Activated T-helper 2 cell treated with anti-CD3 and anti-CD28 coated beads, Interferon-gamma antibody, Interleukin-2, Interleukin-4, amounts not matched to agents 10 μg/mL and 5 μg/mL and 100 μg/mL, durations not matched to agents 14 hours and 24 hours and 36 hours (primary cell): Measurements from ENCODE around the gene BMP6. TPM values are rescaled to one million over a fixed set of nuclear protein-coding genes. Genes with fewer than 3 reads are reported as not detected.

Experiments used
- DNase-seq: peaks from one replicate; pipeline ENCODE4 v3.0.0; 2021; ENCODE audit warnings: low spot score
- H3K27ac Mint-ChIP-seq: one replicate; pipeline ENCODE4 v1.8.0; 2021; ENCODE audit warnings: mixed read lengths
- H3K27me3 Mint-ChIP-seq: one replicate; pipeline ENCODE4 v1.8.0; 2021; ENCODE audit warnings: low read depth, mixed read lengths
- H3K36me3 Mint-ChIP-seq: one replicate; pipeline ENCODE4 v1.8.0; 2021; ENCODE audit warnings: low read depth, mixed read lengths
- H3K4me1 Mint-ChIP-seq: one replicate; pipeline ENCODE4 v1.8.0; 2021; ENCODE audit warnings: low read depth, mixed read lengths
- H3K4me3 Mint-ChIP-seq: one replicate; pipeline ENCODE4 v1.8.0; 2021; ENCODE audit warnings: low read depth, mild to moderate bottlenecking, moderate library complexity, mixed read lengths
- H3K9me3 Mint-ChIP-seq: one replicate; pipeline ENCODE4 v1.8.0; 2021; ENCODE audit warnings: mixed read lengths
- intact Hi-C: fragments of 100-400 bp; cut with micrococcal nuclease; formaldehyde crosslinking; loops from one replicate; pipeline ENCODE4 v1.15.1; 2023
- total RNA-seq: library from RNA; stranded (reverse); gene quantifications from 2 replicates; pipeline ENCODE4 v1.2.3, GENCODE V29; 2022

Gene BMP6
- total RNA-seq, 1 donor from 2014 or later, result 1.1 TPM

GRCh38 chr6:7787137-7787608, 61.3 kb downstream of the BMP6 start:
- no peaks in the 10 kb centered on the region for H3K4me1 Mint-ChIP-seq
- intact Hi-C loops, result no loop called here
- no peaks in the 10 kb centered on the region for H3K36me3 Mint-ChIP-seq
- no peak for DNase-seq
- no peak overlapping the region for H3K27ac Mint-ChIP-seq
- no peak overlapping the region for H3K4me3 Mint-ChIP-seq
- peaks cover 2% of the 10 kb centered on the region for H3K27me3 Mint-ChIP-seq
- H3K9me3 Mint-ChIP-seq, result no peaks in the 10 kb centered on the region

- Mint-ChIP-seq H3K4me3 (no peak overlapping the region), H3K27ac (no peak overlapping the region), H3K27me3 (peaks cover 2% of the 10 kb centered on the region), H3K4me1 (no peaks in the 10 kb centered on the region), H3K9me3 (no peaks in the 10 kb centered on the region), H3K36me3 (no peaks in the 10 kb centered on the region)
- intact Hi-C loops, result no loop called here
- no peak for DNase-seq
These were observed 61.8 kb downstream of the BMP6 start for GRCh38 chr6:7787731-7788130.

- Mint-ChIP-seq H3K27ac (no peak overlapping the region), H3K27me3 (peaks cover 6% of the 10 kb centered on the region), H3K36me3 (no peaks in the 10 kb centered on the region), H3K9me3 (no peaks in the 10 kb centered on the region), H3K4me1 (no peaks in the 10 kb centered on the region), H3K4me3 (no peak overlapping the region)
- intact Hi-C loops, result no loop called here
- DNase-seq, result no peak
These were observed 68.6 kb downstream of the BMP6 start for GRCh38 chr6:7794509-7794908.

- H3K27ac Mint-ChIP-seq, result no peak overlapping the region
- intact Hi-C loops, result no loop called here
- peaks cover 6% of the 10 kb centered on the region for H3K27me3 Mint-ChIP-seq
- H3K4me1 Mint-ChIP-seq, result no peaks in the 10 kb centered on the region
- no peak for DNase-seq
- no peak overlapping the region for H3K4me3 Mint-ChIP-seq
- no peaks in the 10 kb centered on the region for H3K9me3 Mint-ChIP-seq
- no peaks in the 10 kb centered on the region for H3K36me3 Mint-ChIP-seq
These were observed 71.5 kb downstream of the BMP6 start for GRCh38 chr6:7797386-7797785.

- intact Hi-C loops, result no loop called here
- H3K27me3 Mint-ChIP-seq, result peaks cover 9% of the 10 kb centered on the region
- H3K36me3 Mint-ChIP-seq, result no peaks in the 10 kb centered on the region
- H3K4me1 Mint-ChIP-seq, result peaks cover 3% of the 10 kb centered on the region
- H3K9me3 Mint-ChIP-seq, result no peaks in the 10 kb centered on the region
- no peak overlapping the region for H3K27ac Mint-ChIP-seq
- DNase-seq, result no peak
- no peak overlapping the region for H3K4me3 Mint-ChIP-seq
These were observed 72.9 kb downstream of the BMP6 start for GRCh38 chr6:7798751-7799150.

GRCh38 chr6:7802662-7803061, 76.8 kb downstream of the BMP6 start:
- Mint-ChIP-seq H3K4me3 (no peak overlapping the region), H3K4me1 (peaks cover 3% of the 10 kb centered on the region)
- intact Hi-C loops, result no loop called here

GRCh38 chr6:7803214-7803613, 77.3 kb downstream of the BMP6 start:
- H3K36me3 Mint-ChIP-seq, result no peaks in the 10 kb centered on the region
- peaks cover 3% of the 10 kb centered on the region for H3K4me1 Mint-ChIP-seq
- peaks cover 8% of the 10 kb centered on the region for H3K27me3 Mint-ChIP-seq
- intact Hi-C loops, result no loop called here
- DNase-seq, result no peak
- no peaks in the 10 kb centered on the region for H3K9me3 Mint-ChIP-seq
- H3K27ac Mint-ChIP-seq, result no peak overlapping the region
- no peak overlapping the region for H3K4me3 Mint-ChIP-seq

More at GRCh38 chr6:7802662-7803061, 76.8 kb downstream of the BMP6 start:
- no peak for DNase-seq
- no peaks in the 10 kb centered on the region for H3K36me3 Mint-ChIP-seq
- H3K27me3 Mint-ChIP-seq, result peaks cover 8% of the 10 kb centered on the region
- no peaks in the 10 kb centered on the region for H3K9me3 Mint-ChIP-seq
- no peak overlapping the region for H3K27ac Mint-ChIP-seq

GRCh38 chr6:7805078-7805849, 79.4 kb downstream of the BMP6 start:
- intact Hi-C loops, result no loop called here
- H3K4me3 Mint-ChIP-seq, result no peak overlapping the region

GRCh38 chr6:7805850-7806214, 79.9 kb downstream of the BMP6 start:
- H3K27ac Mint-ChIP-seq, result no peak overlapping the region
- no peak overlapping the region for H3K4me3 Mint-ChIP-seq
- H3K9me3 Mint-ChIP-seq, result no peaks in the 10 kb centered on the region
- intact Hi-C loops, result no loop called here
- peaks cover 10% of the 10 kb centered on the region for H3K27me3 Mint-ChIP-seq
- no peak for DNase-seq
- H3K4me1 Mint-ChIP-seq, result peaks cover 3% of the 10 kb centered on the region
- H3K36me3 Mint-ChIP-seq, result no peaks in the 10 kb centered on the region

More at GRCh38 chr6:7805078-7805849, 79.4 kb downstream of the BMP6 start:
- Mint-ChIP-seq H3K27me3 (peaks cover 10% of the 10 kb centered on the region), H3K4me1 (peaks cover 3% of the 10 kb centered on the region), H3K9me3 (no peaks in the 10 kb centered on the region), H3K36me3 (no peaks in the 10 kb centered on the region), H3K27ac (no peak overlapping the region)
- DNase-seq, result no peak

- H3K36me3 Mint-ChIP-seq, result no peaks in the 10 kb centered on the region
- no peak overlapping the region for H3K4me3 Mint-ChIP-seq
- H3K27ac Mint-ChIP-seq, result no peak overlapping the region
- intact Hi-C loops, result no loop called here
- peaks cover 3% of the 10 kb centered on the region for H3K4me1 Mint-ChIP-seq
- H3K9me3 Mint-ChIP-seq, result no peaks in the 10 kb centered on the region
- H3K27me3 Mint-ChIP-seq, result peaks cover 10% of the 10 kb centered on the region
- no peak for DNase-seq
These were observed 80.8 kb downstream of the BMP6 start for GRCh38 chr6:7806711-7807110.

- Mint-ChIP-seq H3K4me1 (no peaks in the 10 kb centered on the region), H3K9me3 (no peaks in the 10 kb centered on the region), H3K27ac (no peak overlapping the region), H3K27me3 (peaks cover 7% of the 10 kb centered on the region), H3K36me3 (no peaks in the 10 kb centered on the region), H3K4me3 (no peak overlapping the region)
- intact Hi-C loops, result no loop called here
- no peak for DNase-seq
These were observed 83.4 kb downstream of the BMP6 start for GRCh38 chr6:7809346-7809745.

- H3K4me1 Mint-ChIP-seq, result no peaks in the 10 kb centered on the region
- H3K27ac Mint-ChIP-seq, result no peak overlapping the region
- no peaks in the 10 kb centered on the region for H3K9me3 Mint-ChIP-seq
- DNase-seq, result no peak
- peaks cover 8% of the 10 kb centered on the region for H3K27me3 Mint-ChIP-seq
- no peak overlapping the region for H3K4me3 Mint-ChIP-seq
- H3K36me3 Mint-ChIP-seq, result no peaks in the 10 kb centered on the region
- intact Hi-C loops, result no loop called here
These were observed 85.5 kb downstream of the BMP6 start for GRCh38 chr6:7811441-7811840.

- Mint-ChIP-seq H3K27me3 (peaks cover 8% of the 10 kb centered on the region), H3K4me3 (no peak overlapping the region), H3K9me3 (no peaks in the 10 kb centered on the region), H3K36me3 (no peaks in the 10 kb centered on the region), H3K4me1 (no peaks in the 10 kb centered on the region), H3K27ac (no peak overlapping the region)
- DNase-seq, result no peak
- intact Hi-C loops, result no loop called here
These were observed 86.7 kb downstream of the BMP6 start for GRCh38 chr6:7812623-7813022.
